HepG2 (cell line): ENCODE results near the gene TNFAIP2. TPM values are rescaled to one million over a fixed set of nuclear protein-coding genes. Genes with fewer than 3 reads are reported as not detected.

Experiments used
- ARNTL ChIP-seq: sonication (generic); formaldehyde crosslinking; IDR thresholded peaks from 2 replicates; pipeline ENCODE4 v1.4.0; 2020; ENCODE audit warnings: mild to moderate bottlenecking, missing genetic modification reagents
- ATF5 ChIP-seq: sonication (generic); formaldehyde crosslinking; IDR thresholded peaks from 2 replicates; pipeline ENCODE4 v1.4.0; 2020; ENCODE audit warnings: mild to moderate bottlenecking, low read depth, missing genetic modification reagents
- BATF2 ChIP-seq: sonication (generic); formaldehyde crosslinking; IDR thresholded peaks from 2 replicates; pipeline ENCODE4 v1.8.0; 2022; ENCODE audit warnings: mild to moderate bottlenecking, missing genetic modification reagents, moderate library complexity
- BHLHE40 ChIP-seq: IDR thresholded peaks from 2 replicates; pipeline ENCODE4 v1.6.1; 2011; ENCODE audit warnings: low read length, improper control_type of control experiment
- CC2D1A ChIP-seq: sonication (generic); formaldehyde crosslinking; IDR thresholded peaks from 2 replicates; pipeline ENCODE4 v1.8.1; 2023; ENCODE audit warnings: mild to moderate bottlenecking, missing genetic modification reagents
- CREBL2 ChIP-seq: sonication (generic); formaldehyde crosslinking; IDR thresholded peaks from 2 replicates; pipeline ENCODE4 v1.8.1; 2023; ENCODE audit warnings: missing genetic modification reagents, mild to moderate bottlenecking, borderline replicate concordance
- DMAP1 ChIP-seq: IDR thresholded peaks from 2 replicates; pipeline ENCODE4 v1.6.1; 2016
- GPBP1L1 ChIP-seq: sonication (generic); formaldehyde crosslinking; IDR thresholded peaks from 2 replicates; pipeline ENCODE4 v1.5.0; 2020; ENCODE audit warnings: mild to moderate bottlenecking, missing genetic modification reagents
- KAT2B ChIP-seq: fragments of 150-350 bp; IDR thresholded peaks from 2 replicates; pipeline ENCODE4 v1.6.1; 2014; ENCODE audit warnings: low read depth, low read length, borderline replicate concordance
- MLX ChIP-seq: IDR thresholded peaks from 2 replicates; pipeline ENCODE4 v1.6.1; 2016
- MXD4 ChIP-seq: IDR thresholded peaks from 2 replicates; pipeline ENCODE4 v1.6.1; 2016; ENCODE audit warnings: mild to moderate bottlenecking, missing biosample characterization, missing genetic modification reagents
- REL ChIP-seq: sonication (generic); formaldehyde crosslinking; conservative IDR thresholded peaks from 2 replicates; pipeline ENCODE4 v1.8.0; 2022; ENCODE audit warnings: mild to moderate bottlenecking, missing genetic modification reagents, moderate library complexity
- WIZ ChIP-seq: sonication (generic); formaldehyde crosslinking; IDR thresholded peaks from 2 replicates; pipeline ENCODE4 v1.5.1; 2020; ENCODE audit warnings: mild to moderate bottlenecking, missing genetic modification reagents
- ZFP90 ChIP-seq: sonication (generic); formaldehyde crosslinking; IDR thresholded peaks from 2 replicates; pipeline ENCODE4 v1.8.0; 2022; ENCODE audit warnings: missing genetic modification reagents, mild to moderate bottlenecking, inconsistent platforms, borderline replicate concordance
- ZNF160 ChIP-seq: sonication (generic); formaldehyde crosslinking; IDR thresholded peaks from 2 replicates; pipeline ENCODE4 v1.8.0; 2022; ENCODE audit warnings: mild to moderate bottlenecking, inconsistent platforms, missing genetic modification reagents
- ZNF274 ChIP-seq: sonication (generic); formaldehyde crosslinking; IDR thresholded peaks from 2 replicates; pipeline ENCODE4 v1.5.1; 2020; ENCODE audit warnings: mild to moderate bottlenecking, missing genetic modification reagents
- ZNF329 ChIP-seq: sonication (generic); formaldehyde crosslinking; IDR thresholded peaks from 2 replicates; pipeline ENCODE4 v1.9.0; 2021; ENCODE audit warnings: low read depth, mild to moderate bottlenecking, missing genetic modification reagents
- ZNF556 ChIP-seq: sonication (generic); formaldehyde crosslinking; IDR thresholded peaks from 2 replicates; pipeline ENCODE4 v1.4.0; 2020; ENCODE audit warnings: mild to moderate bottlenecking, missing genetic modification reagents, borderline replicate concordance
- ZNF776 ChIP-seq: sonication (generic); formaldehyde crosslinking; IDR thresholded peaks from 2 replicates; pipeline ENCODE4 v1.4.0; 2020; ENCODE audit warnings: mild to moderate bottlenecking, missing genetic modification reagents
- ZNF879 ChIP-seq: sonication (generic); formaldehyde crosslinking; IDR thresholded peaks from 2 replicates; pipeline ENCODE4 v1.8.1; 2023; ENCODE audit warnings: missing genetic modification reagents
- ZSCAN21 ChIP-seq: sonication (generic); formaldehyde crosslinking; IDR thresholded peaks from 2 replicates; pipeline ENCODE4 v1.8.0; 2022; ENCODE audit warnings: mild to moderate bottlenecking, missing genetic modification reagents, moderate library complexity, borderline replicate concordance
- ZSCAN22 ChIP-seq: sonication (generic); formaldehyde crosslinking; IDR thresholded peaks from 2 replicates; pipeline ENCODE4 v1.4.0; 2020; ENCODE audit warnings: mild to moderate bottlenecking, missing genetic modification reagents
- ZSCAN29 ChIP-seq: sonication (generic); formaldehyde crosslinking; conservative IDR thresholded peaks from 2 replicates; pipeline ENCODE4 v1.4.0; 2020; ENCODE audit warnings: mild to moderate bottlenecking, missing genetic modification reagents
- polyA plus RNA-seq, 8 experiments: library from polyadenylated mRNA; depleted of rRNA in 3 of 8; stranded (reverse) in 7 of 8; unstranded in 1 of 8; fragments of >200 nt; fragmentation: Illumina TruSeq in 4 of 8; extraction: Trizol in 4 of 8; gene quantifications; 2 replicates each; pipeline versions ENCODE4 v1.2.1 to v1.2.3, GENCODE V29; 2011 to 2016; ENCODE audit warnings: low read depth in 4 of 8, missing spikeins in 1 of 8, mixed read lengths in 1 of 8; ENCODE audit not compliant: insufficient read depth in 1 of 8
- total RNA-seq, 5 experiments: library from RNA; depleted of rRNA; stranded (reverse); fragments of >200 nt; fragmentation: Illumina TruSeq; extraction: Trizol; gene quantifications; 2 replicates each; pipeline ENCODE4 v1.2.3, GENCODE V29; 2016; ENCODE audit warnings: low read depth in 1 of 5

Gene TNFAIP2
- total and polyA plus RNA-seq, 2 of the 13 experiments (the other 11 are each of a cell fraction or from before 2014, with no cell fraction given): 0.46 to 1.5 TPM

- TF ChIP-seq ZNF160 (CRISPR knock-in tag) (0 out of 2 replicates have a peak, but pooled peaks have one; percentile 5), KAT2B (no peak), BHLHE40 (no peak), WIZ (CRISPR knock-in tag) (no peak), ZNF776 (CRISPR knock-in tag) (no peak), CREBL2 (CRISPR knock-in tag) (0 out of 2 replicates have a peak, but pooled peaks have one; percentile 49), ATF5 (0 out of 2 replicates have a peak, but pooled peaks have one; percentile 19), DMAP1 (CRISPR knock-in tag) (peak; percentile 49; the same call in 1 of the 2 replicates), MLX (CRISPR knock-in tag) (no peak), BATF2 (0 out of 2 replicates have a peak, but pooled peaks have one; percentile 1), REL (CRISPR knock-in tag) (peak; percentile 28; the same call in 1 of the 2 replicates), ZNF879 (CRISPR knock-in tag) (no peak), ARNTL (CRISPR knock-in tag) (0 out of 2 replicates have a peak, but pooled peaks have one; percentile 10), ZNF556 (0 out of 2 replicates have a peak, but pooled peaks have one; percentile 4), ZNF274 (no peak), ZSCAN21 (no peak), CC2D1A (CRISPR knock-in tag) (no peak), ZFP90 (CRISPR knock-in tag) (no peak), MXD4 (CRISPR knock-in tag) (0 out of 2 replicates have a peak, but pooled peaks have one; percentile 7), ZSCAN29 (CRISPR knock-in tag) (no peak), ZNF329 (CRISPR knock-in tag) (0 out of 2 replicates have a peak, but pooled peaks have one; percentile 52), ZSCAN22 (CRISPR knock-in tag) (no peak), GPBP1L1 (no peak)
Measured at GRCh38 chr14:103104389-103104653, 18.9 kb upstream of the TNFAIP2 start (continued).
